ENCODE measurements around the gene MEIS2. TPM values are rescaled to one million over a fixed set of nuclear protein-coding genes. Genes with fewer than 3 reads are reported as not detected.

The MEIS2 gene
- total RNA-seq, 1 donor from 2014 or later: 13.0 TPM

- no peak overlapping the region for H3K27ac Mint-ChIP-seq (ENCODE audit: unreplicated experiment)
- H3K4me3 Mint-ChIP-seq (ENCODE audit: unreplicated experiment): no peak overlapping the region
- no peak for TF ChIP-seq CTCF (IDR thresholded peaks at IDR 0.05; ENCODE audit: unreplicated experiment)
- H3K4me1 Mint-ChIP-seq (ENCODE audit: unreplicated experiment): peaks cover 9% of the 10 kb centered on the region
- no peak for DNase-seq (ENCODE audit: low spot score)
- no peaks in the 10 kb centered on the region for H3K36me3 Mint-ChIP-seq (ENCODE audit: low read depth, unreplicated experiment)
- H3K27me3 Mint-ChIP-seq (ENCODE audit: unreplicated experiment): no peaks in the 10 kb centered on the region
- H3K9me3 Mint-ChIP-seq (ENCODE audit: unreplicated experiment): no peaks in the 10 kb centered on the region
These were observed 42.5 kb downstream of the MEIS2 start for GRCh38 chr15:37057831-37058230.

GRCh38 chr15:37057256-37057655 is 43.1 kb downstream of the MEIS2 start:
- DNase-seq (ENCODE audit: low spot score): no peak
- H3K27ac Mint-ChIP-seq (ENCODE audit: unreplicated experiment): no peak overlapping the region
- H3K4me1 Mint-ChIP-seq (ENCODE audit: unreplicated experiment): peaks cover 9% of the 10 kb centered on the region
- no peaks in the 10 kb centered on the region for H3K36me3 Mint-ChIP-seq (ENCODE audit: low read depth, unreplicated experiment)
- H3K4me3 Mint-ChIP-seq (ENCODE audit: unreplicated experiment): no peak overlapping the region
- no peaks in the 10 kb centered on the region for H3K9me3 Mint-ChIP-seq (ENCODE audit: unreplicated experiment)
- no peaks in the 10 kb centered on the region for H3K27me3 Mint-ChIP-seq (ENCODE audit: unreplicated experiment)
- TF ChIP-seq CTCF (IDR thresholded peaks at IDR 0.05; ENCODE audit: unreplicated experiment): no peak

GRCh38 chr15:37056177-37057121 is 43.9 kb downstream of the MEIS2 start:
- Mint-ChIP-seq H3K4me1 (ENCODE audit: unreplicated experiment) (peaks cover 9% of the 10 kb centered on the region), H3K9me3 (ENCODE audit: unreplicated experiment) (no peaks in the 10 kb centered on the region), H3K27ac (ENCODE audit: unreplicated experiment) (no peak overlapping the region), H3K4me3 (ENCODE audit: unreplicated experiment) (no peak overlapping the region), H3K36me3 (ENCODE audit: low read depth, unreplicated experiment) (no peaks in the 10 kb centered on the region), H3K27me3 (ENCODE audit: unreplicated experiment) (no peaks in the 10 kb centered on the region)
- DNase-seq (ENCODE audit: low spot score): no peak
- no peak for TF ChIP-seq CTCF (IDR thresholded peaks at IDR 0.05; ENCODE audit: unreplicated experiment)

- Mint-ChIP-seq H3K36me3 (ENCODE audit: low read depth, unreplicated experiment) (no peaks in the 10 kb centered on the region), H3K27ac (ENCODE audit: unreplicated experiment) (no peak overlapping the region), H3K4me1 (ENCODE audit: unreplicated experiment) (peaks cover 9% of the 10 kb centered on the region), H3K27me3 (ENCODE audit: unreplicated experiment) (no peaks in the 10 kb centered on the region), H3K9me3 (ENCODE audit: unreplicated experiment) (no peaks in the 10 kb centered on the region), H3K4me3 (ENCODE audit: unreplicated experiment) (no peak overlapping the region)
- DNase-seq (ENCODE audit: low spot score): no peak
- TF ChIP-seq CTCF (IDR thresholded peaks at IDR 0.05; ENCODE audit: unreplicated experiment): no peak
These were observed 44.9 kb downstream of the MEIS2 start for GRCh38 chr15:37055481-37055880.

- H3K9me3 Mint-ChIP-seq (ENCODE audit: unreplicated experiment): no peaks in the 10 kb centered on the region
- peaks cover 9% of the 10 kb centered on the region for H3K4me1 Mint-ChIP-seq (ENCODE audit: unreplicated experiment)
- no peak for TF ChIP-seq CTCF (IDR thresholded peaks at IDR 0.05; ENCODE audit: unreplicated experiment)
- no peaks in the 10 kb centered on the region for H3K36me3 Mint-ChIP-seq (ENCODE audit: low read depth, unreplicated experiment)
- DNase-seq (ENCODE audit: low spot score): no peak
- no peaks in the 10 kb centered on the region for H3K27me3 Mint-ChIP-seq (ENCODE audit: unreplicated experiment)
- H3K4me3 Mint-ChIP-seq (ENCODE audit: unreplicated experiment): no peak overlapping the region
- no peak overlapping the region for H3K27ac Mint-ChIP-seq (ENCODE audit: unreplicated experiment)
These were observed 46.0 kb downstream of the MEIS2 start for GRCh38 chr15:37054336-37054735.
